K562 (cell line): ENCODE measurements around the gene CHRNB4.
A peak's percentile ranks its signal among the peaks of the same experiment; 100 is the strongest.

Experiments used
- CTCF ChIP-seq, 3 experiments: IDR thresholded peaks in 2 of 3; conservative IDR thresholded peaks in 1 of 3; 2 replicates each; pipeline ENCODE4 v1.5.1; 2011 to 2012; ENCODE audit warnings: low read length in 3 of 3, mild to moderate bottlenecking in 3 of 3, control low read depth in 2 of 3, improper control_type of control experiment in 1 of 3, inconsistent platforms in 1 of 3, low read depth in 1 of 3, mixed read lengths in 1 of 3, moderate library complexity in 1 of 3; ENCODE audit not compliant: insufficient read depth in 2 of 3
- HNRNPLL ChIP-seq: fragments of 200-400 bp; formaldehyde crosslinking; IDR thresholded peaks from 2 replicates; pipeline ENCODE4 v1.6.1; 2017; ENCODE audit warnings: low read length, low read depth, mild to moderate bottlenecking; ENCODE audit not compliant: poor library complexity, severe bottlenecking
- MXD1 ChIP-seq: fragments of 250-450 bp; sonication (Bioruptor Pico); IDR thresholded peaks from 2 replicates; pipeline ENCODE4 v1.8.0; 2021; ENCODE audit warnings: borderline replicate concordance, mild to moderate bottlenecking, moderate library complexity; ENCODE audit not compliant: poor library complexity, severe bottlenecking
- NFXL1 ChIP-seq: fragments of 450-650 bp; formaldehyde crosslinking; IDR thresholded peaks from 2 replicates; pipeline ENCODE4 v1.4.0; 2021; ENCODE audit warnings: mild to moderate bottlenecking
- POLR2AphosphoS2 ChIP-seq: IDR thresholded peaks from 2 replicates; pipeline ENCODE4 v1.6.1; 2012; ENCODE audit warnings: low read length, improper control_type of control experiment
- PURB ChIP-seq: sonication (generic); formaldehyde crosslinking; IDR thresholded peaks from 2 replicates; pipeline ENCODE4 v1.9.0; 2021; ENCODE audit warnings: low read depth, mild to moderate bottlenecking, missing genetic modification reagents
- REST ChIP-seq, 2 experiments: fragments of 450-650 bp; formaldehyde crosslinking in 1 of 2; IDR thresholded peaks; 2 replicates each; pipeline versions ENCODE4 v1.4.0 to v1.6.1; 2014 to 2020; ENCODE audit warnings: mild to moderate bottlenecking in 2 of 2, borderline replicate concordance in 1 of 2, low read depth in 1 of 2
- ZNF274 ChIP-seq: IDR thresholded peaks from 2 replicates; pipeline ENCODE4 v1.6.1; 2011; ENCODE audit warnings: low read depth, mild to moderate bottlenecking, low read length, moderate library complexity, borderline replicate concordance
- ZSCAN29 ChIP-seq: fragments of 450-650 bp; IDR thresholded peaks from 2 replicates; pipeline ENCODE4 v1.6.1; 2017

- TF ChIP-seq NFXL1 (CRISPR knock-in tag) (no peak), PURB (CRISPR knock-in tag) (no peak), MXD1 (CRISPR knock-in tag) (no peak), HNRNPLL (no peak), CTCF (IDR thresholded peaks at IDR 0.05 in 2 of 3, conservative IDR thresholded peaks at IDR 0.05 in 1 of 3; ENCODE audit: insufficient read depth in 2 of 3, low read depth in 1 of 3, low read length in 3 of 3) (peak; percentile 80 to 87 (median 84)), ZNF274 (no peak), REST (IDR thresholded peaks at IDR 0.05; ENCODE audit: borderline replicate concordance) (peak; percentile 73), REST (CRISPR knock-in tag; IDR thresholded peaks at IDR 0.05; ENCODE audit: low read depth) (no peak), POLR2AphosphoS2 (no peak), ZSCAN29 (no peak)
These were observed 22.5 kb downstream of the CHRNB4 start for GRCh38 chr15:78618490-78618934.
